ENCODE results near the gene PHF21A.
A peak's percentile ranks its signal among the peaks of the same experiment; 100 is the strongest.

The PHF21A gene

DNA sequence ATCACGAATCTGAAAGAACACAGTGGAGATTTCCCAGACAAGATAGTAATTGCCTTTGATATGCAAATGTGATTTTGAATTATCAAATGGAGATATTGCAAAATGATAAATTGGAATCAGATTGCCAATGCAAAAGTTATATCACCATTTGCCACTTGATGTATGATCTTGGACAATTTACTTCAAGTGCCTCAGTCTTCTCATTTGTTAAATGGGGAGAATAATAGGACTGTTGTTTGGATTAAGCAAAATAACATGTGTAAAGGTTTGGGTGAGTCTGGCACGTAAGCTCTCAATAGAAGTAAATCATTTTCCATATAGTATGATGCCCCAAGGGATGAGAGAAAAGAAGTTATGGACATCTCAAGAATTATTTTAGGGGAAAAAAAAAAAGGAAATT lies 7.9 kb upstream of the PHF21A start:
- peaks cover 1% of the 10 kb centered on the region for H3K4me1 ChIP-seq (ENCODE audit: control insufficient read depth, insufficient read depth, low read depth, low read length)
- H3K14ac ChIP-seq (ENCODE audit: low read length in 2 of 2), result no peak overlapping the region
- no peak overlapping the region for H3K9ac ChIP-seq (ENCODE audit: low read length)
- WGBS, result 97% methylated on average over 2 of the region's 2 CpGs
- H2AK5ac ChIP-seq (ENCODE audit: low read length, severe bottlenecking), result no peak overlapping the region
- no peaks in the 10 kb centered on the region for H3K27me3 ChIP-seq (ENCODE audit: control insufficient read depth in 1 of 2, insufficient read depth in 1 of 2, low read length in 2 of 2)
- H3K23ac ChIP-seq (ENCODE audit: low read length in 2 of 2), result no peak overlapping the region
- no peak overlapping the region for H4K91ac ChIP-seq (ENCODE audit: low read length)
- no peak overlapping the region for H2BK15ac ChIP-seq (ENCODE audit: low read depth, poor library complexity, severe bottlenecking)
- H3K9me3 ChIP-seq (ENCODE audit: control insufficient read depth, low read length), result no peaks in the 10 kb centered on the region
- no peak overlapping the region for H3K18ac ChIP-seq (ENCODE audit: low read depth in 1 of 2, low read length in 2 of 2)
- no peak overlapping the region for H2AFZ ChIP-seq (ENCODE audit: low read depth, low read length)
- no peak overlapping the region for H3K4ac ChIP-seq (ENCODE audit: low read depth in 1 of 2, low read length in 2 of 2)
- H4K8ac ChIP-seq (ENCODE audit: low read length), result no peak overlapping the region
- no peak overlapping the region for H3K27ac ChIP-seq (ENCODE audit: low read length, poor library complexity, severe bottlenecking)
- no peak overlapping the region for H3K4me2 ChIP-seq (ENCODE audit: low read length, poor library complexity, severe bottlenecking)
- peaks cover 2% of the 10 kb centered on the region for H3K79me1 ChIP-seq (replicated peaks; ENCODE audit: low read length, poor library complexity, severe bottlenecking)
- H3K4me3 ChIP-seq (ENCODE audit: insufficient read depth in 1 of 2, low read depth in 1 of 2, low read length in 2 of 2), result no peak overlapping the region
- H3K36me3 ChIP-seq (ENCODE audit: control insufficient read depth in 1 of 2, insufficient read depth in 2 of 2, low read depth in 1 of 2, low read length in 2 of 2), result no peaks in the 10 kb centered on the region
- no peak overlapping the region for H2BK120ac ChIP-seq (ENCODE audit: low read depth, low read length)
- H2BK5ac ChIP-seq (ENCODE audit: low read depth, low read length, poor library complexity, severe bottlenecking), result no peak overlapping the region
- no peak for DNase-seq
- H2BK12ac ChIP-seq (ENCODE audit: low read length in 2 of 2), result no peak overlapping the region

DNA sequence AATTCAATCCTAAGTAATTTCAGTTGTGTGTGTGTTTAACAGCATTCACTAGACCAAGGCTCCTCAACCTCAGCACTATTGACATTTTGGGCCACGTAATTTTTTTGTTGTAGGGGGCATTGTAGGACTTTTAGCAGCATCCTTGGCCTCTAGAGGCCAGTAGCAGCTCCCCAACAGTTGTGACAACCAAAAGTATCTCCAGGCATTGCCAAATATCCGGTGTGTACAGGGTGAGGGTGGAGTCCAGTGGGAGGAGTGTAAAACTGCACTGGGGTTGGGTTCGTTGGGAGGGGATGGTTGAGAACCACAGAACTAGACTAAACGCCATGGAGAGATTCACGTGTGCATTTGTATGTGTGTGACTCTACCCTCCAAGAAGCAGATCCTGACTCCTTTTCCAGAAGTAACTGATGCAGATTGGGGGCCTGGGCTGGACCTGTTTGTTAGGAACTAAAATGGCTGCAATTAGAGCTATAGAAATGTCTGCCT lies 5.9 kb upstream of the PHF21A start:
- H3K18ac ChIP-seq (ENCODE audit: low read depth in 1 of 2, low read length in 2 of 2), result no peak overlapping the region
- no peak overlapping the region for H3K4me3 ChIP-seq (ENCODE audit: insufficient read depth in 1 of 2, low read depth in 1 of 2, low read length in 2 of 2)
- H2BK5ac ChIP-seq (ENCODE audit: low read depth, low read length, poor library complexity, severe bottlenecking), result no peak overlapping the region
- H4K8ac ChIP-seq (ENCODE audit: low read length), result peak overlapping the region; percentile 32
- H3K36me3 ChIP-seq (ENCODE audit: control insufficient read depth in 1 of 2, insufficient read depth in 2 of 2, low read depth in 1 of 2, low read length in 2 of 2), result no peaks in the 10 kb centered on the region
- peaks cover 2% of the 10 kb centered on the region for H3K79me1 ChIP-seq (replicated peaks; ENCODE audit: low read length, poor library complexity, severe bottlenecking)
- H3K14ac ChIP-seq (ENCODE audit: low read length in 2 of 2), result no peak overlapping the region
- H3K9me3 ChIP-seq (ENCODE audit: control insufficient read depth, low read length), result no peaks in the 10 kb centered on the region
- H4K91ac ChIP-seq (ENCODE audit: low read length), result no peak overlapping the region
- no peak overlapping the region for H3K4ac ChIP-seq (ENCODE audit: low read depth in 1 of 2, low read length in 2 of 2)
- H3K4me2 ChIP-seq (ENCODE audit: low read length, poor library complexity, severe bottlenecking), result no peak overlapping the region
- H2AFZ ChIP-seq (ENCODE audit: low read depth, low read length), result no peak overlapping the region
- no peak overlapping the region for H2BK120ac ChIP-seq (ENCODE audit: low read depth, low read length)
- H3K4me1 ChIP-seq (ENCODE audit: control insufficient read depth, insufficient read depth, low read depth, low read length), result no peaks in the 10 kb centered on the region
- no peak overlapping the region for H2BK15ac ChIP-seq (ENCODE audit: low read depth, poor library complexity, severe bottlenecking)
- H3K27ac ChIP-seq (ENCODE audit: low read length, poor library complexity, severe bottlenecking), result no peak overlapping the region
- peak; percentile 68 for DNase-seq
- no peaks in the 10 kb centered on the region for H3K27me3 ChIP-seq (ENCODE audit: control insufficient read depth in 1 of 2, insufficient read depth in 1 of 2, low read length in 2 of 2)
- H2BK12ac ChIP-seq (ENCODE audit: low read length in 2 of 2), result no peak overlapping the region
- no peak overlapping the region for H3K9ac ChIP-seq (ENCODE audit: low read length)
- WGBS, result 60% methylated on average over 5 of the region's 5 CpGs
- H2AK5ac ChIP-seq (ENCODE audit: low read length, severe bottlenecking), result no peak overlapping the region
- no peak overlapping the region for H3K23ac ChIP-seq (ENCODE audit: low read length in 2 of 2)

DNA sequence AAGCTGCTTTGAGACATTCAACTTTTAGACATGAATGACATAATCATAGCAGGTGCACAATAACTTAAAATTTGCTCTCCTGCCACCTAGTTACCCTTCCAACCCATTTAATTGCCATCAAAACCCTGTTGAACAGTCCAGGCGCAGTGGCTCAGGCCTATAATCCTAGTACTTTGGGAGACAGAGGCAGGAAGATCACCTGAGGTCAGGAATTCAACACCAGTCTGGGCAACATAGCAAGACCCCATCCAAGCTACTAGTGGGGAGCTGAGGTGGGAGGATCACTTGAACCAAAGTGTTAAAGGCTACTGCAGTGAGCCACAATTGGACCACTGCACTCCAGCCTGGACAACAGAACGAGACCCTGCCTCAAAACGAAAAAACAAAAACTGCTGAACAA lies 4.0 kb upstream of the PHF21A start:
- Histone ChIP-seq H3K4me2 (ENCODE audit: low read length, poor library complexity, severe bottlenecking) (no peak overlapping the region), H2BK15ac (ENCODE audit: low read depth, poor library complexity, severe bottlenecking) (no peak overlapping the region), H2BK5ac (ENCODE audit: low read depth, low read length, poor library complexity, severe bottlenecking) (no peak overlapping the region), H3K27ac (ENCODE audit: low read length, poor library complexity, severe bottlenecking) (no peak overlapping the region), H3K18ac (ENCODE audit: low read depth in 1 of 2, low read length in 2 of 2) (no peak overlapping the region), H3K4me3 (ENCODE audit: insufficient read depth in 1 of 2, low read depth in 1 of 2, low read length in 2 of 2) (no peak overlapping the region), H3K79me1 (replicated peaks; ENCODE audit: low read length, poor library complexity, severe bottlenecking) (peaks cover 2% of the 10 kb centered on the region), H2AK5ac (ENCODE audit: low read length, severe bottlenecking) (no peak overlapping the region), H3K14ac (ENCODE audit: low read length in 2 of 2) (no peak overlapping the region), H3K4ac (ENCODE audit: low read depth in 1 of 2, low read length in 2 of 2) (no peak overlapping the region), H2BK12ac (ENCODE audit: low read length in 2 of 2) (no peak overlapping the region), H3K27me3 (ENCODE audit: control insufficient read depth in 1 of 2, insufficient read depth in 1 of 2, low read length in 2 of 2) (no peaks in the 10 kb centered on the region), H3K23ac (ENCODE audit: low read length in 2 of 2) (no peak overlapping the region), H2AFZ (ENCODE audit: low read depth, low read length) (no peak overlapping the region), H3K9ac (ENCODE audit: low read length) (no peak overlapping the region), H4K91ac (ENCODE audit: low read length) (no peak overlapping the region), H3K9me3 (ENCODE audit: control insufficient read depth, low read length) (no peaks in the 10 kb centered on the region), H4K8ac (ENCODE audit: low read length) (no peak overlapping the region), H3K36me3 (ENCODE audit: control insufficient read depth in 1 of 2, insufficient read depth in 2 of 2, low read depth in 1 of 2, low read length in 2 of 2) (no peaks in the 10 kb centered on the region), H3K4me1 (ENCODE audit: control insufficient read depth, insufficient read depth, low read depth, low read length) (no peaks in the 10 kb centered on the region), H2BK120ac (ENCODE audit: low read depth, low read length) (no peak overlapping the region)
- 100% methylated on average over 1 of the region's 3 CpGs for WGBS
- no peak for DNase-seq

DNA sequence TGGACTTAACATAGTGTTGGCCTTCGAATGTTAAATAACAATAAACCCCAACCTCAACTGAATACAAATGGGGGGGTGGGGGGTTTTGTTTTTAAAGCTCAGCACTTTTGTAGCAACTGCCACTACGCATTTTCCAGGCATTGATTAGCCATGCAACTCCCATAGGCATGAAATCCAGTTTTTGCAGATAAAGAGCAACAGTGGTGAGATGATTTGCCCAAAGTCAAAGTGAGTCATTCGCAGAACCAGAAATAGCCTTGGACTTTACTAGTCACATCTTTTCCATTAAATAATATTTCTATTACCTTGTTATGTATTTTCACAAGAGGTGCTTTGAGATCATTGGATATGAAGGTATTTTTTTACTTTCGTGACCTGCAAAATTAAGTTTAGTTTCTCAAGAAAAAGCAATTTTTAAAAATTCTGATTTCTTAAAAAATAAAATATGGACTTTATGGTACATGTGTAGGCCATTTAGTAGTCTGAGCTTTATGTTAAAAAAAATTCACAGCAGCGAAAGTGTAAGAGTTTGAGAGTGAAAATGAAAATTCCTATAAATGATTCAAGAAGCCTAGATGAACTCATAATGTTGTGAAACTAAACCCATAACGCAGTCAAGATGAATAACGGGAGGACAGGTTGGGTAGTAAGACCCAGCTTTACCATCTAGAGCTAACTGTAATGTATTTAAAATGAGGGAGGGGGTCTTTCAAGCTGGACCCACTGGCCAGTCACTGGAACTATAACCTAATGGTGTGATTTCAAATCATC lies 1.9 kb upstream of the PHF21A start:
- H3K27ac ChIP-seq (ENCODE audit: low read length, poor library complexity, severe bottlenecking), result no peak overlapping the region
- no peak overlapping the region for H3K18ac ChIP-seq (ENCODE audit: low read depth in 1 of 2, low read length in 2 of 2)
- no peak overlapping the region for H3K23ac ChIP-seq (ENCODE audit: low read length in 2 of 2)
- peak overlapping the region in 1 of 2 experiments; percentile 81 for H3K4me3 ChIP-seq (ENCODE audit: insufficient read depth in 1 of 2, low read depth in 1 of 2, low read length in 2 of 2)
- H2BK15ac ChIP-seq (ENCODE audit: low read depth, poor library complexity, severe bottlenecking), result no peak overlapping the region
- no peaks in the 10 kb centered on the region for H3K36me3 ChIP-seq (ENCODE audit: control insufficient read depth in 1 of 2, insufficient read depth in 2 of 2, low read depth in 1 of 2, low read length in 2 of 2)
- H3K79me1 ChIP-seq (replicated peaks; ENCODE audit: low read length, poor library complexity, severe bottlenecking), result peaks cover 2% of the 10 kb centered on the region
- no peaks in the 10 kb centered on the region for H3K4me1 ChIP-seq (ENCODE audit: control insufficient read depth, insufficient read depth, low read depth, low read length)
- peak overlapping the region; percentile 91 for H3K9ac ChIP-seq (ENCODE audit: low read length)
- no peak overlapping the region for H2AK5ac ChIP-seq (ENCODE audit: low read length, severe bottlenecking)
- WGBS, result 84% methylated on average over 4 of the region's 7 CpGs
- H2BK120ac ChIP-seq (ENCODE audit: low read depth, low read length), result no peak overlapping the region
- H4K91ac ChIP-seq (ENCODE audit: low read length), result no peak overlapping the region
- H2BK5ac ChIP-seq (ENCODE audit: low read depth, low read length, poor library complexity, severe bottlenecking), result no peak overlapping the region
- H4K8ac ChIP-seq (ENCODE audit: low read length), result no peak overlapping the region
- DNase-seq, result peak; percentile 64
- H3K4me2 ChIP-seq (ENCODE audit: low read length, poor library complexity, severe bottlenecking), result no peak overlapping the region
- no peak overlapping the region for H3K14ac ChIP-seq (ENCODE audit: low read length in 2 of 2)
- no peak overlapping the region for H2BK12ac ChIP-seq (ENCODE audit: low read length in 2 of 2)
- H3K27me3 ChIP-seq (ENCODE audit: control insufficient read depth in 1 of 2, insufficient read depth in 1 of 2, low read length in 2 of 2), result no peaks in the 10 kb centered on the region
- no peak overlapping the region for H2AFZ ChIP-seq (ENCODE audit: low read depth, low read length)
- no peak overlapping the region for H3K4ac ChIP-seq (ENCODE audit: low read depth in 1 of 2, low read length in 2 of 2)
- no peaks in the 10 kb centered on the region for H3K9me3 ChIP-seq (ENCODE audit: control insufficient read depth, low read length)
